Measurements from ENCODE around the gene FER.

FER gene

DNA sequence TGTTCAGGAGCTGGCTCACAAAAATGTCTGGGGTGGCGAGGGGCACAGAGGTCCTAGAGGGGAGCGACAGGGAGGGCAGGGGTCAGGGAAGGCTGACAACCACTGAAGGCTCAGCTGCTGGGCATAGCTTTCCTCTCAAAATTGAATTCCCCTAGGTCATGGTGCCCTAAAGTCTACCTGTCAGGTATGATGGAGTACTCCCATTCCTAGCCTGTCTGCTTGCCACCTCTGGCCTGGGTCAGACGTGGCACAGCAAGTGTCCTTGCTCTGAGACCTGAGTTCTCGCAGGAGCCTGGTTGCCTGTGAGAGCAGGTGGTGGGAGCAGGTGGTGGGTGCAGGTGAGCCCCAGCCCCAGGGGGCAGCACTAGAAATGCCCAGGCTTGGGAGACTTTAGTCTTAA lies 486.7 kb downstream of the FER start:
- no peaks in the 10 kb centered on the region; the same call in 1 of the 2 replicates for H3K27me3 ChIP-seq (ENCODE audit: low read depth, low read length)
- TF ChIP-seq EZH2phosphoT487 (IDR thresholded peaks at IDR 0.05; ENCODE audit: low read depth) = no peak
- TF ChIP-seq CTCF (IDR thresholded peaks at IDR 0.05; ENCODE audit: low read depth, low read length) = no peak
- H3K4me3 ChIP-seq (ENCODE audit: low read length) = no peak overlapping the region
- no peak overlapping the region for H3K9ac ChIP-seq (ENCODE audit: low read length)
- H3K4me2 ChIP-seq (ENCODE audit: low read length) = no peak overlapping the region
- no peaks in the 10 kb centered on the region for H3K9me3 ChIP-seq (ENCODE audit: insufficient read depth, low read length)
- no peak overlapping the region for H3K27ac ChIP-seq (ENCODE audit: low read length)
- H3K79me2 ChIP-seq (ENCODE audit: low read length) = no peaks in the 10 kb centered on the region
- H3K4me1 ChIP-seq (ENCODE audit: low read length) = no peaks in the 10 kb centered on the region
- H4K20me1 ChIP-seq (ENCODE audit: insufficient read depth, low read length) = no peaks in the 10 kb centered on the region
- no peak overlapping the region for H2AFZ ChIP-seq (ENCODE audit: low read depth, low read length)
- no peaks in the 10 kb centered on the region for H3K36me3 ChIP-seq (replicated peaks; ENCODE audit: low read depth, low read length)

- Histone ChIP-seq H4K20me1 (ENCODE audit: insufficient read depth, low read length) (no peaks in the 10 kb centered on the region), H3K79me2 (ENCODE audit: low read length) (no peaks in the 10 kb centered on the region), H2AFZ (ENCODE audit: low read depth, low read length) (no peak overlapping the region), H3K27me3 (ENCODE audit: low read depth, low read length) (no peaks in the 10 kb centered on the region), H3K4me1 (ENCODE audit: low read length) (no peaks in the 10 kb centered on the region), H3K27ac (ENCODE audit: low read length) (no peak overlapping the region), H3K4me2 (ENCODE audit: low read length) (no peak overlapping the region), H3K4me3 (ENCODE audit: low read length) (no peak overlapping the region), H3K36me3 (replicated peaks; ENCODE audit: low read depth, low read length) (no peaks in the 10 kb centered on the region), H3K9me3 (ENCODE audit: insufficient read depth, low read length) (no peaks in the 10 kb centered on the region), H3K9ac (ENCODE audit: low read length) (no peak overlapping the region)
- no peak for TF ChIP-seq EZH2phosphoT487 (IDR thresholded peaks at IDR 0.05; ENCODE audit: low read depth)
- TF ChIP-seq CTCF (IDR thresholded peaks at IDR 0.05; ENCODE audit: low read depth, low read length) = no peak
These were observed 491.8 kb downstream of the FER start for GRCh38 chr5:109239456-109239855.

DNA sequence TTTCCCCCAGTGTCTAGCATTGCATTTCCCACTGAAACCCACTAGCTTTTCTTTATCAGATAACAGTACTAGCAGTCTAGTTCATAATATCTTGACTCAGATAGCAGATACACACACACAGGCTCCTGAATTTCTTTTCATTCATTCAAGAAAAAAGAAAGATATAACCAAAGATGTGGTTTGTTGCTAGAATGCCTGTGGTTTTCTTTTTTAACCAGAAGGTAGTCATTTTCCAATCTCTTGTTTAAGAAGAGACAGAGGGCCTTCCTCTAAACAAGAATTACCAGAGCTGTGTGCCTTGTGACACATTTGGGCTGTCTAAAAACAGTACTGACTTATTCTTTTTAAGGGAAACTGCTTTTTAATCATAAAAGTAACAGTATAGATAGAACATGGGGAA lies 494.8 kb downstream of the FER start:
- no peaks in the 10 kb centered on the region for H3K36me3 ChIP-seq (replicated peaks; ENCODE audit: low read depth, low read length)
- no peak overlapping the region for H3K9ac ChIP-seq (ENCODE audit: low read length)
- no peaks in the 10 kb centered on the region for H3K27me3 ChIP-seq (ENCODE audit: low read depth, low read length)
- TF ChIP-seq EZH2phosphoT487 (IDR thresholded peaks at IDR 0.05; ENCODE audit: low read depth) (no peak), CTCF (IDR thresholded peaks at IDR 0.05; ENCODE audit: low read depth, low read length) (no peak)
- no peaks in the 10 kb centered on the region for H3K79me2 ChIP-seq (ENCODE audit: low read length)
- H4K20me1 ChIP-seq (ENCODE audit: insufficient read depth, low read length) = no peaks in the 10 kb centered on the region
- no peak overlapping the region for H3K27ac ChIP-seq (ENCODE audit: low read length)
- no peak overlapping the region for H2AFZ ChIP-seq (ENCODE audit: low read depth, low read length)
- peaks cover under 1% of the 10 kb centered on the region for H3K4me1 ChIP-seq (ENCODE audit: low read length)
- H3K4me2 ChIP-seq (ENCODE audit: low read length) = no peak overlapping the region
- 0 out of 2 replicates have a peak, but pooled peaks cover 11% of the 10 kb centered on the region for H3K9me3 ChIP-seq (ENCODE audit: insufficient read depth, low read length)
- H3K4me3 ChIP-seq (ENCODE audit: low read length) = no peak overlapping the region

- Histone ChIP-seq H3K4me2 (ENCODE audit: low read length) (no peak overlapping the region), H3K9me3 (ENCODE audit: insufficient read depth, low read length) (0 out of 2 replicates have a peak, but pooled peaks cover 11% of the 10 kb centered on the region), H3K36me3 (replicated peaks; ENCODE audit: low read depth, low read length) (no peaks in the 10 kb centered on the region), H3K27ac (ENCODE audit: low read length) (no peak overlapping the region), H3K4me1 (ENCODE audit: low read length) (peaks cover 14% of the 10 kb centered on the region), H3K4me3 (ENCODE audit: low read length) (no peak overlapping the region), H2AFZ (ENCODE audit: low read depth, low read length) (no peak overlapping the region), H3K27me3 (ENCODE audit: low read depth, low read length) (no peaks in the 10 kb centered on the region), H3K79me2 (ENCODE audit: low read length) (no peaks in the 10 kb centered on the region), H4K20me1 (ENCODE audit: insufficient read depth, low read length) (no peaks in the 10 kb centered on the region), H3K9ac (ENCODE audit: low read length) (no peak overlapping the region)
- TF ChIP-seq EZH2phosphoT487 (IDR thresholded peaks at IDR 0.05; ENCODE audit: low read depth) (no peak), CTCF (IDR thresholded peaks at IDR 0.05; ENCODE audit: low read depth, low read length) (no peak)
These were observed 498.7 kb downstream of the FER start for GRCh38 chr5:109246395-109246794.
